HFF-Myc (cell line): ENCODE measurements around the gene MRPL23.

Experiments used
- DNase-seq: peaks from one replicate; pipeline ENCODE4 v3.0.0-alpha.2; 2011; ENCODE audit warnings: low read depth; ENCODE audit errors: extremely low read depth
- H3K4me3 ChIP-seq: replicated peaks from 2 replicates; pipeline ENCODE4 v1.5.1; 2011; ENCODE audit warnings: low read depth, mild to moderate bottlenecking, control low read depth, low read length
- TF ChIP-seq, protein P1 (sequence below): IDR thresholded peaks from 2 replicates; pipeline ENCODE4 v1.5.1; 2012; ENCODE audit warnings: mild to moderate bottlenecking, low read depth, low read length, control low read depth; ENCODE audit errors: missing control alignments

The MRPL23 gene

DNA sequence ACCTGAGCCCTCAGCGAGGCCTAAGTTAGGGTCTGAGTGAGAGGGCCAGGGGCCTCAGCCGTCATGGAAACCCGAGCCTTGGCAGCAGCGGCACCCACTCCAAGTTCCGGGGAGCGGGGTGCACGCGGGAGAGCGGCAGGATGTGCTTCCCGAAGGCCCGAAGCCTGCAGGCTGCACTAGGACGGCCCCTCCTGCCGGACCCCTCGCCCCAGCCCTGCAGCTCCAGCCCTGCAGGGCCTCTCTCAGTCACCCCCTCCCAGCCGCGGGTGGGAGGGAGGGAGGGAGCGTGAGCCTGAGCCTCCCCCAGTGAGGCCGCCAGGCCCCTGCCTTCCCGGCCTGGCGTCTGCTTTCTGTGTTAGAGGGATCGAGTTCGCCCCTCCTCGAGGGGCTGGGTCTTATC lies 22.6 kb downstream of the MRPL23 start:
- no peak for DNase-seq
- no peak overlapping the region for H3K4me3 ChIP-seq
- TF ChIP-seq, protein P1, sequence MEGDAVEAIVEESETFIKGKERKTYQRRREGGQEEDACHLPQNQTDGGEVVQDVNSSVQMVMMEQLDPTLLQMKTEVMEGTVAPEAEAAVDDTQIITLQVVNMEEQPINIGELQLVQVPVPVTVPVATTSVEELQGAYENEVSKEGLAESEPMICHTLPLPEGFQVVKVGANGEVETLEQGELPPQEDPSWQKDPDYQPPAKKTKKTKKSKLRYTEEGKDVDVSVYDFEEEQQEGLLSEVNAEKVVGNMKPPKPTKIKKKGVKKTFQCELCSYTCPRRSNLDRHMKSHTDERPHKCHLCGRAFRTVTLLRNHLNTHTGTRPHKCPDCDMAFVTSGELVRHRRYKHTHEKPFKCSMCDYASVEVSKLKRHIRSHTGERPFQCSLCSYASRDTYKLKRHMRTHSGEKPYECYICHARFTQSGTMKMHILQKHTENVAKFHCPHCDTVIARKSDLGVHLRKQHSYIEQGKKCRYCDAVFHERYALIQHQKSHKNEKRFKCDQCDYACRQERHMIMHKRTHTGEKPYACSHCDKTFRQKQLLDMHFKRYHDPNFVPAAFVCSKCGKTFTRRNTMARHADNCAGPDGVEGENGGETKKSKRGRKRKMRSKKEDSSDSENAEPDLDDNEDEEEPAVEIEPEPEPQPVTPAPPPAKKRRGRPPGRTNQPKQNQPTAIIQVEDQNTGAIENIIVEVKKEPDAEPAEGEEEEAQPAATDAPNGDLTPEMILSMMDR: no peak

DNA sequence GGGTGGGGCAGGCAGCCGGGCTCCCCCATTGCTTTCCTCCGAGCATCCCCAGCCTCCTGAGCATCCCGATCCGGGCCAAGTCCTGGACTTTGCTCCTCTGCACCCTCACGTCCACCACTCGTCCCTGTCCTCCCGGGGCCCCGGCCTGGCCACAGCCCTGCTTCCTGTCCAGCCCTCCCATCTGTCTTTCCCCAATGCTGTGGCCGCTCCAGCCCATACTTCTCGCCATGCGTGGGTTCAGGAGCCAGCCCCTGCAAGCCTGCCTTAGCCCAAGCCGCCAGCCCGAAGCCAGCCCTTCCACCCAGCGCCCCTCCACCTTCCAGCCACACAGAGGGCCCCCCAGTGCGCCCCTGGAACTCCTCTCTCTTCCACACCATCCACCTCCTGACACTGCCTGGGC lies 23.8 kb downstream of the MRPL23 start:
- no peak for DNase-seq
- H3K4me3 ChIP-seq: no peak overlapping the region
- TF ChIP-seq, protein P1: no peak

DNA sequence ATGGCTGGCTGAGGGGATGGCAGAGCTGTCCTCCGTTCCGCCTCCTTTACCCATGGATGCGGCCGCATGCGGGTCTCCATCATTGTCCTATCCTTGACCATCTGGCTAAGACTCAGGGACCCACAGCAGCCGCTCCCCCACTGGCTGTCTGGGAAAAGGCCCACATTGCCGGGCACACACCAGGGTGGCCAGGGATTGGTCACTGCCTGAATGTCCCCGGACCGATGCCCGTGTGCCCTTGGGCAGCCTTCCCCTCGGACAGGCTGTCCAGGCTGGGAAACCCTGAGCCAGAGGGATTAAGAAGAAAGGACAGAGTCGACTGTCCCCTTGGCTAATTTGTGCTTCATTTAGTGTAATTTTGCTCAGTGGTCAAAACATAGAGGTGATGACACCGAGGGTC lies 28.1 kb downstream of the MRPL23 start:
- DNase-seq: no peak
- TF ChIP-seq, protein P1: no peak
- no peak overlapping the region for H3K4me3 ChIP-seq

DNA sequence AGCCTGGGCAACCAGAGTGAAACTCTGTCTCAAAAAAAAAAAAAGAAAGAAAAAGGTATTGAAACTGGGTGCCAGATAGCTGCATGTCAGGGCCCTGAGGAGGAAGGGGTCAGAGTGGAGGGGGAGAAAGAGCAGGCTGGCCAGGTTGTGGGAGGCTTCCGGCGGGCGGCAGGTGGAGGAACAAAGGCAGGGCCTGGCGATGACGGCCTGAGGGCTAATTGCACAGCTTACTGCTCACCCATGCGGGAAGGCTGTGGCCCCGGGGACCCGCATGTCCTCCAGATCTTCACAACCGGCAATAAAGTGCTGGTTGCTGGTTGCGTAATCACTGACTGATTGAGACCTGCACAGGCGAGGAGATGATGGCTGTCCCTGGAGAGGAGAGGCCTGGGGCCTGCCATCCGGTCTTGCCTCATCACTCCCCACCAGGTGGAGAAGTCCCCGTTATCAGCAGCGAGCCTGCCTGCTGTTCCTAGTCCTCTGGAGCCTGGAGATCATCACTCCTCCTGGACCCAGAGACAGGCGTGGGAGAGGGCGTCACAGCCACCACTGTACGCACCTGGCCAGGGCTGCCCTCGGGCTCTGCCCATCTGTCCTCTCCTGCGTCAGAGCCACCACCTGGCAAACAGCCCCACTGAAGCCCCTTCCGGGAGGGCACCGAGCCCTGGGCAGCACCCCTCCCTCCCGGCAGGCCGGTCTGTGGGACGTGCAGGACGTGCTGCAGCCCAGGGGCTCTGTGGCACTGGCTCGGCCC lies 31.8 kb downstream of the MRPL23 start:
- H3K4me3 ChIP-seq: no peak overlapping the region
- TF ChIP-seq, protein P1: no peak
- no peak for DNase-seq

DNA sequence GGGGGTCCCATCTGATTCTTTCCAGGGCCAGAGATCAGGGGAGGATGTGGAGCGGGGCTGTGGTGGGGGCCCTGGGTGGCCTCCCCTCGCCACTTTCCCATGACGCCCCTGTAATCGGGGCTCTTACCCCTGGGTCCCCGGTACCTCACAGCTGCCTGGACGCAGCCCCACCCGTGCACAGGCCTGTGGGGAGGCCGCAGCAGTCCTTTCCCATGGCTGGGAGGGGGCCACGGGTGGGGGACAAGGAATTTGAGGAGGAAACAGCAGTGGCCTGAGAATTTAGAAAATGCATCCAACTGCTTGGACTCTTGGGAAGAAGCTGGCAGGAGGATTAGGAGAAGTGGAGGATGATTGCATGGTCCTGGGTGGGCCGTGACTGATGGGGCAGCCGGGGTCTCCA lies 32.5 kb downstream of the MRPL23 start:
- H3K4me3 ChIP-seq: no peak overlapping the region
- TF ChIP-seq, protein P1: no peak
- no peak for DNase-seq

DNA sequence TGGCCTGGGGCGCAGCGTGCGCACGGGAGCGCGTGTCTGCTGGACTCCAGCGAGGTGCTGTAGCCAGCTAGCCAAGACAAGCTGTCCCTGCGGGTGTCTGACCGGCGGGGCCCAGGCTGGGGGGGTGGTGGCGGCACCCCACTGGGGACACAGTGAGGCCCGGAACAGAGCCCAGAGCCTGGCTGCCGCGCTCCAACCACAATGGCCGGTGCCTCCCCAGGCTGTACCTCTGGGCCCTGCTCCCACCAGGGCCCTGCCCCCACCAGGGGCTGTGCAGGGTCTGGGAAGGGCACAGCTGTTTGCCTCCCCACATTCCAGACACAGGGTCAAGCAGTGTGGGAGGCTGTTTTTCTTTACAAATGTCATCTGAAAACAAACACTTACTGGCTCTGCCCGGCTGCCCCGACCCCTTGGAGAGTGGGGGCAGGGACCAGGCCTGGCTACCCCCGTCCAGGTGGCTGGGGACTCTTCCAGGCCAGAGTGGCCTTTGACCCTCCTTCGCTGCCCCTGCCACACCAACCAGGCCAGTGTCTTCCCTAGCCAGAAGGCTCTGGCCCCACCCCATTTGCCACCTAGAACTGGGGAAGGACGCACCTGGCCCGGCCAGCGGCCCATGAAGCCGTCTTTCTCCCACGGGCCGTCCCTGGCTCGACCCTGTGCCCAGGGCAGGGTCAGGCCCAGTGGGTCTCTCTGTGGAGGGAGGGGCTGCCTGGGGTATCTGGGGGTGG lies 35.9 kb downstream of the MRPL23 start:
- DNase-seq: no peak
- H3K4me3 ChIP-seq: no peak overlapping the region
- TF ChIP-seq, protein P1: no peak

DNA sequence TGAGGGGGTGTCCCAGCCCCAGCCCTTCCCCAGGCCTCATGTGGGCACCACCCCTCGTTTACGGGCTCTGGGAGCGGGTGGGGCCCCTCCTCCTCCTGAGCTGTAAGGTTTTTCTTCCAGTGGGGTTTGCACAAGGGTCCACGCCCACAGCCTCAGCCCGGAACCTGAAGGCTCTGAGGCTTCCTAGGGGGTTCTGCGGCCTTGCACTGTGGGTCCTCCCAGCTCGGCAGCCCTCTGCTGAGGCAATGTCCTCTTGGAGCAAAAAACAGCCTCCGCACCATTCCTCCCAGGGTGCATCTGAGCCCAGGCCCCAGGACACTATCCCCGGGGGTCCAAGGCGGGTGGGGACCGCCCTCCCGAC lies 36.4 kb downstream of the MRPL23 start:
- H3K4me3 ChIP-seq: no peak overlapping the region
- DNase-seq: no peak
- TF ChIP-seq, protein P1: no peak
